HPDE6-E6E7 (cell line): Measurements from ENCODE around the gene OXNAD1.

Source experiments
- DNase-seq: peaks from one replicate; pipeline ENCODE4 v3.0.0; 2011; ENCODE audit warnings: missing footprints; ENCODE audit errors: extremely low spot score

The OXNAD1 gene

DNA sequence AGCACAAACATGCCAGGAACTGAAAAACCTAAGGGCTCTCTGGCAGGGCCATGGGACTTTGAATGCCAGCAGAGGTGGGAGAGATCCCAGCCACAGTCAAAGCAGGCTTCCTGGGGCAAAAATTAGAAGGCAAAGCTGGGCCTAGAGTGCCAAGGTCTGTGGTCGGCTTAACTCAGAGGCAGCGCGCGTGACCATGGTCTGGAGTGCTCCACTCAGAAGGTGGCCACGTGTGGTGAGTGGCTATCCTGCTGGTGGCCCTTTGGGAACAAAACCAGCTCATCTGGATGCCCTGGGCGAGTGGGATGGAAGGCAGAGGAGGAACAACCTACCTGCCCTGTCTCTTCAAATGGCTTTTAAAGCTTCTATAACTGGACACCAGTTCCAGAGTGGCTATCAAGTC is 63.1 kb downstream of the OXNAD1 start:
- no peak for DNase-seq

DNA sequence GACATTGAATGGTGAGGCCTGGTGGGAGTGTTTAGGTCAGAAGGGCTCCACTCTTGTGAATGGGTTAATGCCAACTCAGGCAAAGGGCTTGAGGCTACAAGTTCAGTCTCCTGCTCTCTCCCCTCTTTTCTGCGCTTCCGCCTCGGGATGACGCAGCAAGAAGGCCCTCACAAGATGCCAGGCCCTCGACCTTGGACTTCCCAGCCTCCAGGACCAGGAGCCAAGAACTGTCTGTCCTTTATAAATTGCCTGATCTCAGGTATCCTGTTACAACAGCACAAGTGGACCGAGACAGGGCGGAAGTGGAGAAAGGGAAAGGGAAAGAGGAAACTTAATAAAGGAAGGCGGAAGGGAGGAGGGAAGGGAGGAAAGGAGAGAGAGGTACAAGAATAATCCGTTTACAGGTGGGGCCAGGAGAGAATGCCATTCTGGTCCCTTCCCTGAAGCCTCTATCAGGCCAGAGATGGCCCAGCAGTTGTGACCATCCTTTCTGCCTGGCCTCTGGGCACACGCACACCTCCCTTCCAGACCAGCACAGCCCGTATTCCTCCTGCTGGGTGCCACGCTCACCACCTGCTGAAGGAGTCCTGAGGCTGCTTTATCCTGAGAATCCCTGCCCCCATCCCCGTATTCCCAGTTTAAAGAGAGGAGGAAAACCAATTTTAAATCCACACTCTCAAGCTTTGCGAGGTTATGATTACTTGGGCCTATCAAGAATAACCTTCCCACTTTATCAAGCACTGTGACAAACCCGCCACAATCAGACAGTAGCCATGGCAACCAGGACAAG is 64.2 kb downstream of the OXNAD1 start:
- DNase-seq = no peak

- no peak for DNase-seq
These were observed 64.8 kb downstream of the OXNAD1 start for GRCh38 chr3:16329826-16330129.

GRCh38 chr3:16330351-16330750 is 65.3 kb downstream of the OXNAD1 start:
- no peak for DNase-seq

GRCh38 chr3:16331319-16331883 is 66.4 kb downstream of the OXNAD1 start:
- DNase-seq = no peak

- no peak for DNase-seq
These were observed 68.0 kb downstream of the OXNAD1 start for GRCh38 chr3:16332904-16333426.

GRCh38 chr3:16334909-16335308 is 69.9 kb downstream of the OXNAD1 start:
- no peak for DNase-seq

DNA sequence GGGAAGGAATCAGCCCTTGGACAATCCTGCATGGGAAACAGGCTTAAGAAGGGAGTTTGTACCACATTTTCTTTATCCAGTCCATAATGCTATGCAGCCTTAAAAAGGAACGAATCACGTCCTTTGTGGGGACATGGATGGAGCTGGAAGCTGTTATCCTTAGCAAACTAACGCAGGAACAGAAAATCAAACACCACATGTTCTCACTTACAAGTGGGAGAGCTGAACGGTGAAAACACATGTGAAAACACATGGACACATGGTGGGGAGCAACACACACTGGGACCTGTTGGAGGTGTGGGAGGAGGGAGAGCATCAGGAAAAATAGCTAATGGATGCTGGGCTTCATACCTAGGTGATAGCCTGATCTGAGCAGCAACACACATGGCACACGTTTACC is 70.3 kb downstream of the OXNAD1 start:
- no peak for DNase-seq

DNA sequence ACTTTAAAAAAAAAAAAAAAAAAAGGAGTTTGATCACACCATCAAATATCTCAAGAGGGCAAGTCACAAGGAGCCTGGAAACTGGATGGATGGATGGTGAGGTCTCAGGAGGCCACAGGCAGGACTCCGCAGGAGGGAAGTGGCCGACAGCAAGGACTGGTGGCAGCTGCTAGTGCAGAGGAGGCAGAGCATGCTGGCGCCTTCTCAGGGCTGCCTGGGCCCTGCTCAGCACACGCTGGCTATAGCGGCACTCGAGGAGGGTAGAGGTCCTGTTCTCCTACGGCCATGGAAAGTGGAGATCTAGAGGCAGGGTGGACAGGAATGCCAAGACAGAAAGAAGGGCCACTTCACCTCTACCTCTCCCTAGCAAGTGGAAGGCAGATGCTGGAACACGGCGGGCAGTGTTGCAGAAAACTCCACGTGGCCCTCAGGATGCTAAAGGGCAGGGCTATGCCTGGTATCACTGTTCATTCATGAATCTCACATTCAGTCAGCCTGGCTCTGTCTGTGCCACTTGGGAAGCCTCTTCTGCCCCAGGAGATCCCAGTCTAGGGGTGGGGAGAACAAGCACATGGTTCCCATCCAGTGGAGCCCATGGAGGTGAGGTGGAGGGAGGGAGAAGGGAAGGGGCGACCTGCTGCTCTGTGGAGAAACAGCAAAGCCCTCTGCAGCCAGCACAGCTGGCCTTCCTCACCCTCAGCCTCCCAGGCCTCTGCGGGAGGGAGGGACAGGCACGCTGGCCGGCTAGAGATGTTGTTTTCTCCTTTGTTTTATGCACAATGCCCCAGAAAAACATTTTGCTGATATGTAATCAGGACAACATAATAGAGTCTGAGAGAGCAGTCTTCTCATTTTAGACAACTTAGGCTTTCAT is 71.0 kb downstream of the OXNAD1 start:
- DNase-seq = no peak

DNA sequence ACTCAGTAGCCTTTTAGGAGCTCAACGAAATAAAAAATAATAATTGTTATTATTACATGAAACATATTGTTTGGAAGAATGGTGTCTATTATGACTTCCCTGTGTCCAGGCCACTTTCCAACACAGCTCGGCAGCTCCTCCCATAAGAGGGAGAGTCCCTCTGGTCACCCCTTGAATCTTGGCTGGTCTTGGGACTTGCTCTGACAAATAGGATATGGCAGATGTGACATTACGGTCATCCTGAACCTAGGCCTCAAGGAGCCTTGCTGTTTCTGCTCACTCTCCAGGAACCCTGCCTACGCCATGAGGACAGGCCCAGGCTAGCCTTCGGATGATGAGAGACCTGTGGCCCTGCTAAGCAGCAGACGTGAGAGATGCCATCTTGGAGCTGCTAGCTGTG is 71.8 kb downstream of the OXNAD1 start:
- DNase-seq = no peak

- DNase-seq = no peak
These were observed 73.0 kb downstream of the OXNAD1 start for GRCh38 chr3:16337856-16338540.

GRCh38 chr3:16338999-16339398 is 74.0 kb downstream of the OXNAD1 start:
- peak; percentile 3 for DNase-seq

DNA sequence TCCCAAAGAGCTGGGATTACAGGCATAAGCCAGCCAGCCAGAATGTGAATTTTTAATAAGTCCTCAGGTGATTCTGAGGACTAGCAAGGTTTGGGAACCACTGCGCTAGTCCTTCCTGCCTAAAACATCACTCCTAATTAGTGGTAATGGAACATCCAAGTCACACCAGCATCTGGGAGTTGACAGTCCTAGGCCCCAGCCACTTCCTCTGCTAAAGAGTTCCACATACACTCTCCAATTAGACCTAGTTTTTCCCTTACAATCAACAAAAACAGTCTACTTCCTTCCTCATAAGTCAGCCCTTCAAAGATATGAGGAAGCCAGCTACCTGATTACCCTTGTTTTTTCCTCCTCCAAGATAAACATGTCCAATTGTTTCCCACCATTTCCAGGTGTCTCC is 78.1 kb downstream of the OXNAD1 start:
- DNase-seq = no peak

DNA sequence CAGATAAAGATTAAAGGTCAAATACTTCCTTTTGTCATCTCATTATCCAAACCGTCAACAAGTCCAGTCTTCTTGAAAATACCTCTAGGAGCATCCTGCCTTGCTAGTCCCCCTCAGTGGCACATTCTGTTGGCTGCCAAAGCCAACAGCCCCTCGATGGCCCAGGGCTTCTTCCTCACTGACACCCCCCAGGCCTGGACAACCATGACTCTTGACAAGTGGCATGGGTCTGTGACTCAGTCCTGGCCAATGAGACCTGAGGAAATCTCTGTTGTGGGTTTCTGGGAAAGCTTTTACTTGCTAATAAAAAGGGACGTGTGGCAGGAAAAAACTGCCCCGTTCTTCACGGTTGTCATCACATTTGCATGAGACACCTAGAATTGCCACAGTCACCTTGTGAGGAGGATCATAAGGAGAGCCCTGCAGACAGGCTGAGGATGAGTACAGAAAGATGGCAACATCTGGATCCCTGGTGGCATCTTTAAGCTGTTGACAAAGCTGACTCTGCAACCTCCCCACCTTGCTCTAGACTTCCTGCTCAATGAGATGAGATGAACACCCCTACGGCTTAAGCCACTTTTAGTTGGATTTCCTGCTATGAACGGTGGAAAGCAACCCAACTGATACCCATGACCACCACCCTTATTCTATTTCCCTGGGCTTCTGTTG is 81.5 kb downstream of the OXNAD1 start:
- DNase-seq = no peak

DNA sequence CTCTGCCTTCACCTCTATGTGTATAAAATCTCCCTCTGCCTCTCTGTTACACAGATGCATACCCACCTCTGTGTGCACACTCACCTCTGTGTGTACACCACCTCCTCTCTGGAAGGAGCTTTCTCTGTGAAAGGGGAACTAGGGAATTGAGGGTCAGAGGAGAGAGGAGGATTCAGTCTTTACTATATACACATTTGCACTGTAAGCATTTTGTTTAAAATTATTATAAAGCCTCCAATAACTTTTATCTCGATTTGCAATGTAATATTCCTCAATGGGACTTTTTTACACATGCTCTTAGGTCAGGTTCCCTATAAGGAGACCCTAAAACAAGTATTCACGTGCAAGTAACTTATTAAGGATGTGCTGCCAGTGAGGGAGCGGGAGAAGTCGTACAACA is 82.5 kb downstream of the OXNAD1 start:
- no peak for DNase-seq

DNA sequence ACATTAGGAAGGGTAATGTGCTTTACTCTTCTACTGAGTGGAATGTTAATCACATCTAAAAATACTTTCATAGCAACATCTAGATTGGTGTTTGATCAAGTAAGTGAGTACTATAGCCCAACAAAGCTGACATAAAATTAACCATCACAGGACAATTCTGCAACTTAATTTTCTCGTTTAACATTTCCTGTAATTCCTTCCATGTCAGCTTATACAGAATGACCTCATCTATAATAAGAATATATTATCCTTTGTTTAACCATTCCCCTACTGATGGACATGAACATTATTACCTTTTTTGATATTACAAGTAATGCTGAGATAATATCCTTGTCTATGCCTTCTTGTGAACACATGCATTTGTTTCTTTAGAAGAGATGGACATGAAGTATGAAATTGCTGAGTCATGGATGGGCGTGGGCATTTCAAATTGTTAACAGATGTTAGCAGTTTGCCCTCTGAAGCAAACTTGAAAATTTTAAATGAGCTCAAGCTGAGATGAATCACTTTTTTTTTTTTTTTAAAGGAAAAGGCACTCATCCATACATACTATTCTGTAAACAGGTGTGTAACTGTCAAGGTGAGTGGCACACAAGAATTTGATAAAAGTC is 85.1 kb downstream of the OXNAD1 start:
- DNase-seq = no peak

DNA sequence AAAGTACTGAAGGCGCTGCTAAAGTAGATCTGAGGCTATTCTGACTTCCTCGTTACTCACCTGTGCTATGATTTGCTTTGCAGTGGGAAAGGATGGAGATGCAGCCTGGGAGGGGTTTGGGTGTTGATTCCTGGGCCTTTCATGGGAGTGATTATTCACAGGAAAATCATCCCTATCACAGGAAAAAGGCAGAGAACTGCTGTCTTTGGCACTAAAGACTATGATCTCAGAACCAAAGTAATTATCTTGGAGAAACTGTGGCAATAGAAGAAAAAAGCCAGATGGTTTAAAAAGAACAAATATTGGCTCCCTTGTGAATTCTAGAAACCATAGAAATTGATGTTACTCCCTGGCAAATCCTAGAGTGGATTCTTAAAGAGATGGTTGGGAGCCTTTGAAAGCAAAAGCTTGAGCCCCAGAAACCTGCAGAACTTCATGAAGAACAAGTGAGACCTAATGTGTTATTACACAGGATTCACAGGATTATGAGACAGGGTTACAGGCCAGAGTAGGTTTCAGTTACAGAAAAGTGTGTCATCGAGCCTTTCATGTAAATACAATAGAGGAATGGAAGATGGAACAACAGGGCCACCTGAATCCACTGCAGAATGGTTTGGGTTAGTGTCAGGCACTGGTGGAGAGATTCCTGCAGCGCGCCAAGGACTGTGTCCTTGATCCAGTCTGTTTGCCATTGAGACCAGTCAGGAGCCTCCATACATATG is 85.7 kb downstream of the OXNAD1 start:
- DNase-seq = no peak

DNA sequence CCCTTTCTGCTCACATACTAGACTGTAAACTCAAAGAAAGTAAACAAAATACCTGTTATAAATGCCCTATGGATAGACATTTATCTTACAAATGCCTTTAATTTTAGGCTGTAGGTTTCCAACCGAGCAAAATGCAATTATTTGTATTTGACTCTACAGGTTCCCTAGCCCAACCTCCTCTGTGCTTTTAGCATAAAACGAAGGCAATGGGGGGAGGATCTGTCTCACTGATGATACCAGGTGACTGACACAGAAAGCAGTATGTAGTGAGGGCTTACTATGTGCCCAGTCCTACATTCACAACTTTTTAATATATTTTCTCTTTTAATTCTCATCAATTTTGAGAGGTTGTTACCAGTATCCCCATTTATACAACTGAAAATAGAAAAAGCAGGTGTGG is 87.4 kb downstream of the OXNAD1 start:
- no peak for DNase-seq

DNA sequence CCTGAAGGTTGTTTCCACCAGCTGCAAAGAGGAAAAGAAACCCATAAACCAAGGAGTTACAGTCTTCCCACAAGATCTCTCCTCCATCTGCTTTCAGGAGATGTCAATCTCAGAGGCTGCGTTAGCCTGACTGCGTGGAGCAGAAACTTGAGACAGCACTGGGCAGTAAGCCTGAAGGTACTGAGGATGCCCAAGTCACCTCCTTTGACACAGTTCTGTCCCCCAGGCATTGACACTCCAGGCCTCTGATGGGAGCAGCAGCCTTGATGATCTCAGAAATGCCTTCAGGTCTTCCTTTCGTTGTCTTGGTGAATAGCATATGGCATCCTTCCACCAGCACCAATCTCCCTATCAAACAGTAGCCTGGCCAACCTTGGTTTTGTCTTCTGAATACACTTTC is 89.3 kb downstream of the OXNAD1 start:
- DNase-seq = no peak
